Testis (tissue), 2 donors: ENCODE data around the gene NFE2L1.
"Not testable (repeated sequence)": the region's sequence is repeated elsewhere in the genome, so short reads cannot be mapped to it uniquely, and the experiment has no call there.

Experiments
- CTCF ChIP-seq, 3 experiments: fragments of 450-650 bp in 2 of 3; fragments of 200-600 bp in 1 of 3; sonication (generic) in 1 of 3; IDR thresholded peaks; one replicate each; pipeline ENCODE4 v1.5.1; 2016 to 2019; ENCODE audit warnings: antibody characterized with exemption in 3 of 3, mild to moderate bottlenecking in 2 of 3, moderate library complexity in 1 of 3
- POLR2A ChIP-seq: fragments of 450-650 bp; IDR thresholded peaks from one replicate; pipeline ENCODE4 v1.6.1; 2017; ENCODE audit warnings: antibody characterized with exemption, mild to moderate bottlenecking, moderate library complexity

GRCh38 chr17:48034734-48035133 is 13.4 kb upstream of the NFE2L1 start:
- TF ChIP-seq POLR2A; CTCF (IDR thresholded peaks at IDR 0.05): not testable (repeated sequence)
